ENCODE data around the gene PRR33.

DNA sequence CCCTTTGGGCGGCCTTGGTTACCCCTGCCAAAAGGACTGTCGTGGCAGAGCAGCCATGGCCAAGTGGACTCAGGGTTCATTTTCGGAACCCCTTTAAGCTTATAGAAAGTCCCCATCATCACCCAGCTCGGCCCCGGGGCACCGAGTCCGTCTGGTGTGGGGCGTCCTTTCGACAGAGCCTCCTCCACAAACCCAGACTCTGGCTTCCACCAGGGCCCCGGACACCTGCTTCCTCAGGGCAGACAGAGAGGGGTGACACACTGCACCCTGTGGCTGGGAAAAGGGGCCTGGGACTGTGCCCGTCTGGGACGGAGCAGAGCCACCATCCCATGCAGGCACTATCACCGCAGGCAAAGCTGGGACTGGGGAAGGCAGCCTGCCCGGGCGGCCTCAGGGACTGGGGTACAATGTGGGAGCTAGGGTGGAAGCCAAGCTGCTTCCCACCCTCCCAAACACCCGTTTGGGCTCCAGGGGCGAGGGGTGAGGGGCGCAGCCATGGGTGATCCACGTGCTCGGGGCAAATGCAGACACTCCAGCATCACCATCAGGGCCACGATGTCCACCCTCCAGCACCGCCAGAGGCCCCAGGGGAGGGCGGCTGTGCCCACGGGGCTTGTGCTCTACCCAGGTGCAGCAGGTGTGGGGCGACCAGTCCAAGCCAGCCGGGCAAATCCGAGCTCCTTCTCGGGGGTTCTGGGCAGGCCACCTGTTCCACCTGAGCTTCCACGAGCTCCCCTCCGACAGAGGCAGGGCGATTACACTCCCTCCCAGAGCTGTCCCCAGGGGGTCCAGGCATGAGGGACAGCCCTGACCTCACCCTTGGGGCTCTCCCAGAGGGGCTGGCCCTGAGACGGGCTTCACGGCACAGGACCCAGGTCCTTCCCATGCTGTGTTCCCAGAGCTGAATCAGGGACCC, 43.7 kb upstream of the PRR33 start:
- TF ChIP-seq, protein P1, sequence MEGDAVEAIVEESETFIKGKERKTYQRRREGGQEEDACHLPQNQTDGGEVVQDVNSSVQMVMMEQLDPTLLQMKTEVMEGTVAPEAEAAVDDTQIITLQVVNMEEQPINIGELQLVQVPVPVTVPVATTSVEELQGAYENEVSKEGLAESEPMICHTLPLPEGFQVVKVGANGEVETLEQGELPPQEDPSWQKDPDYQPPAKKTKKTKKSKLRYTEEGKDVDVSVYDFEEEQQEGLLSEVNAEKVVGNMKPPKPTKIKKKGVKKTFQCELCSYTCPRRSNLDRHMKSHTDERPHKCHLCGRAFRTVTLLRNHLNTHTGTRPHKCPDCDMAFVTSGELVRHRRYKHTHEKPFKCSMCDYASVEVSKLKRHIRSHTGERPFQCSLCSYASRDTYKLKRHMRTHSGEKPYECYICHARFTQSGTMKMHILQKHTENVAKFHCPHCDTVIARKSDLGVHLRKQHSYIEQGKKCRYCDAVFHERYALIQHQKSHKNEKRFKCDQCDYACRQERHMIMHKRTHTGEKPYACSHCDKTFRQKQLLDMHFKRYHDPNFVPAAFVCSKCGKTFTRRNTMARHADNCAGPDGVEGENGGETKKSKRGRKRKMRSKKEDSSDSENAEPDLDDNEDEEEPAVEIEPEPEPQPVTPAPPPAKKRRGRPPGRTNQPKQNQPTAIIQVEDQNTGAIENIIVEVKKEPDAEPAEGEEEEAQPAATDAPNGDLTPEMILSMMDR (IDR thresholded peaks at IDR 0.05), result no peak
- TF ChIP-seq POLR2A (IDR thresholded peaks at IDR 0.05) (no peak), EP300 (IDR thresholded peaks at IDR 0.05) (no peak)
